ENCODE data around the gene CFP.

Gene CFP

DNA sequence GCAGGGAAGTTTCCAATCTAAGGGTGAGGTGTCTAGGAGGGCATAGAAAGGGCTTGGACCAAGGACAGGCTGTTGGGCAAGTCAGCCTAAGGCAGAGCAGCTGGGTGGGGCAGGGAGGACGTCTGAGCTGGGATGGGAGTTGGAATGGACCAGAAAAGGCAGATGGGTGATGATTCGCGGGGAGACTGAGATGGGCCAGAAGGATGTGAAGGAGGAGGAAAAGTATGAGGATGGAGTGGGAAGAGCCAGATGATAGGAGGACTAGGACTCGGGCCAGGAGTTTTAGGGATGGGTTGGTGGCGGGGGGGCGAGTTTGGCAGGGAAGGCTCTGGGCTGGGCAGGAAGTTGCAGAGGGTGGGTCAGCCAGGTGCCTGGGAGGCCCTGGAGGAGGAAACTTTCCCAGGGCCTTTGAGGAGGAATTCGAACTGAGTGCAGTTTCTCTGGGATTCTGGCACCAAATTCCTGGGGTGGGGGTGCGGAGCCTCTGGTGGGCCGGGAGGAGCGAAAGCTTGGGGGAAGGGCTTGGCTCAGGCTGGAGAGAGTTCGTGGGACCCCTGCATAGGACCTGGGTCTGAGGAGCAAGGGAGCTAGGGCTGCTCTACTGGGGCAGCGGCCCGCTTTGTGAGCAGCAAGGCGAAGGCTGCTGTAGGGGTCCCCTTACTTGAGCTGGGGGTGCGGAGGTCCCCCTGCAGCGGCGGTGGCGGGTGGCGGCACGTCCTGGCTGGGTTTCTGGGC, 56.2 kb downstream of the CFP start:
- TF ChIP-seq, protein P1, sequence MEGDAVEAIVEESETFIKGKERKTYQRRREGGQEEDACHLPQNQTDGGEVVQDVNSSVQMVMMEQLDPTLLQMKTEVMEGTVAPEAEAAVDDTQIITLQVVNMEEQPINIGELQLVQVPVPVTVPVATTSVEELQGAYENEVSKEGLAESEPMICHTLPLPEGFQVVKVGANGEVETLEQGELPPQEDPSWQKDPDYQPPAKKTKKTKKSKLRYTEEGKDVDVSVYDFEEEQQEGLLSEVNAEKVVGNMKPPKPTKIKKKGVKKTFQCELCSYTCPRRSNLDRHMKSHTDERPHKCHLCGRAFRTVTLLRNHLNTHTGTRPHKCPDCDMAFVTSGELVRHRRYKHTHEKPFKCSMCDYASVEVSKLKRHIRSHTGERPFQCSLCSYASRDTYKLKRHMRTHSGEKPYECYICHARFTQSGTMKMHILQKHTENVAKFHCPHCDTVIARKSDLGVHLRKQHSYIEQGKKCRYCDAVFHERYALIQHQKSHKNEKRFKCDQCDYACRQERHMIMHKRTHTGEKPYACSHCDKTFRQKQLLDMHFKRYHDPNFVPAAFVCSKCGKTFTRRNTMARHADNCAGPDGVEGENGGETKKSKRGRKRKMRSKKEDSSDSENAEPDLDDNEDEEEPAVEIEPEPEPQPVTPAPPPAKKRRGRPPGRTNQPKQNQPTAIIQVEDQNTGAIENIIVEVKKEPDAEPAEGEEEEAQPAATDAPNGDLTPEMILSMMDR (IDR thresholded peaks at IDR 0.05; ENCODE audit: low read depth, low read length, poor library complexity, severe bottlenecking) = no peak
- TF ChIP-seq EZH2phosphoT487 (IDR thresholded peaks at IDR 0.05; ENCODE audit: borderline replicate concordance, low read length) = no peak
- Histone ChIP-seq H3K4me3 (ENCODE audit: low read length) (no peak overlapping the region), H3K4me1 (ENCODE audit: control insufficient read depth, low read length) (no peaks in the 10 kb centered on the region), H3K9me2 (replicated peaks; ENCODE audit: control insufficient read depth, low read length) (no peaks in the 10 kb centered on the region), H3K27me3 (ENCODE audit: control insufficient read depth, low read length) (no peaks in the 10 kb centered on the region; the same call in 1 of the 2 replicates), H3K36me3 (ENCODE audit: control insufficient read depth, low read length) (peaks cover 17% of the 10 kb centered on the region), H3K4me2 (ENCODE audit: low read length) (no peak overlapping the region), H3K79me2 (ENCODE audit: control insufficient read depth, low read length) (no peaks in the 10 kb centered on the region), H4K20me1 (ENCODE audit: control insufficient read depth, insufficient read depth, low read depth, low read length) (no peaks in the 10 kb centered on the region), H3K27ac (ENCODE audit: low read depth, low read length) (no peak overlapping the region), H3K9me3 (ENCODE audit: control insufficient read depth, insufficient read depth, low read length) (no peaks in the 10 kb centered on the region), H3F3A (ENCODE audit: control insufficient read depth, insufficient read depth) (no peaks in the 10 kb centered on the region)
